T-helper 17 cell (primary cell): ENCODE data around the gene LRRC4C. TPM values are rescaled to one million over a fixed set of nuclear protein-coding genes. Genes with fewer than 3 reads are reported as not detected.

ENCODE experiments used
- ATAC-seq: fragments of 150-1000 bp; cut with Tn5 transposase; 2 replicates; pipeline ENCODE4 v1.10.0; 2021; ENCODE audit warnings: mild to moderate bottlenecking, moderate library complexity
- DNase-seq, 3 donors: peaks; one replicate each; pipeline versions ENCODE4 v3.0.0 to v3.0.0-alpha.2; 2020 to 2021
- H3K9me3 ChIP-seq: one replicate; pipeline ENCODE4 v1.7.0; 2013; ENCODE audit warnings: low read length, mild to moderate bottlenecking; ENCODE audit not compliant: control insufficient read depth, poor library complexity, severe bottlenecking
- H3K27ac Mint-ChIP-seq: one replicate; pipeline ENCODE4 v1.8.0; 2022; ENCODE audit warnings: mild to moderate bottlenecking, moderate library complexity, mixed read lengths
- H3K27me3 Mint-ChIP-seq: one replicate; pipeline ENCODE4 v1.8.0; 2022; ENCODE audit warnings: mixed read lengths
- H3K36me3 Mint-ChIP-seq: one replicate; pipeline ENCODE4 v1.8.0; 2022; ENCODE audit warnings: low read depth, mixed read lengths
- H3K4me1 Mint-ChIP-seq: one replicate; pipeline ENCODE4 v1.8.0; 2022; ENCODE audit warnings: mild to moderate bottlenecking, mixed read lengths
- H3K4me3 Mint-ChIP-seq: one replicate; pipeline ENCODE4 v1.8.0; 2022; ENCODE audit warnings: mild to moderate bottlenecking, moderate library complexity, mixed read lengths
- total RNA-seq, 4 donors: library from RNA in 2 of 4; stranded (reverse) in 2 of 4; gene quantifications; one replicate each; pipeline ENCODE4 v1.2.3 and lab custom pipeline; 2022 to 2026

The LRRC4C gene
- total RNA-seq, 2 donors from 2014 or later, result not detected

- DNase-seq, result no peak
- Mint-ChIP-seq H3K4me1 (no peaks in the 10 kb centered on the region), H3K27me3 (no peaks in the 10 kb centered on the region), H3K4me3 (no peak overlapping the region), H3K27ac (no peak overlapping the region), H3K36me3 (no peaks in the 10 kb centered on the region)
- H3K9me3 ChIP-seq, result no peaks in the 10 kb centered on the region
- ATAC-seq, result no peak
Measured at GRCh38 chr11:41254966-41255365, 204.5 kb downstream of the LRRC4C start.

- H3K27ac Mint-ChIP-seq, result no peak overlapping the region
- H3K4me1 Mint-ChIP-seq, result no peaks in the 10 kb centered on the region
- DNase-seq (no peak), ATAC-seq (no peak)
- no peaks in the 10 kb centered on the region for H3K36me3 Mint-ChIP-seq
- H3K9me3 ChIP-seq, result no peaks in the 10 kb centered on the region
- H3K27me3 Mint-ChIP-seq, result no peaks in the 10 kb centered on the region
- no peak overlapping the region for H3K4me3 Mint-ChIP-seq
Measured at GRCh38 chr11:41250408-41250935, 209.0 kb downstream of the LRRC4C start.

GRCh38 chr11:41247621-41248020, 211.8 kb downstream of the LRRC4C start:
- Mint-ChIP-seq H3K27me3 (no peaks in the 10 kb centered on the region), H3K4me1 (no peaks in the 10 kb centered on the region), H3K27ac (no peak overlapping the region), H3K36me3 (no peaks in the 10 kb centered on the region), H3K4me3 (no peak overlapping the region)
- ATAC-seq (no peak), DNase-seq (no peak)
- no peaks in the 10 kb centered on the region for H3K9me3 ChIP-seq

GRCh38 chr11:41246399-41246745, 213.1 kb downstream of the LRRC4C start:
- no peaks in the 10 kb centered on the region for H3K36me3 Mint-ChIP-seq
- no peak for DNase-seq
- no peaks in the 10 kb centered on the region for H3K27me3 Mint-ChIP-seq
- H3K27ac Mint-ChIP-seq, result no peak overlapping the region
- ATAC-seq, result no peak
- H3K4me3 Mint-ChIP-seq, result no peak overlapping the region
- no peaks in the 10 kb centered on the region for H3K9me3 ChIP-seq
- no peaks in the 10 kb centered on the region for H3K4me1 Mint-ChIP-seq

GRCh38 chr11:41245704-41246398, 213.6 kb downstream of the LRRC4C start:
- no peak for DNase-seq

GRCh38 chr11:41245184-41245583, 214.3 kb downstream of the LRRC4C start:
- no peaks in the 10 kb centered on the region for H3K4me1 Mint-ChIP-seq
- no peaks in the 10 kb centered on the region for H3K36me3 Mint-ChIP-seq
- H3K9me3 ChIP-seq, result no peaks in the 10 kb centered on the region
- no peak overlapping the region for H3K4me3 Mint-ChIP-seq
- DNase-seq (no peak), ATAC-seq (no peak)
- H3K27ac Mint-ChIP-seq, result no peak overlapping the region
- H3K27me3 Mint-ChIP-seq, result no peaks in the 10 kb centered on the region

More at GRCh38 chr11:41245704-41246398, 213.6 kb downstream of the LRRC4C start:
- H3K4me3 Mint-ChIP-seq, result no peak overlapping the region
- no peak for ATAC-seq
- H3K36me3 Mint-ChIP-seq, result no peaks in the 10 kb centered on the region
- no peaks in the 10 kb centered on the region for H3K4me1 Mint-ChIP-seq
- H3K27me3 Mint-ChIP-seq, result no peaks in the 10 kb centered on the region
- no peaks in the 10 kb centered on the region for H3K9me3 ChIP-seq
- H3K27ac Mint-ChIP-seq, result no peak overlapping the region

GRCh38 chr11:41237382-41237781, 222.1 kb downstream of the LRRC4C start:
- DNase-seq, result no peak
- no peaks in the 10 kb centered on the region for H3K36me3 Mint-ChIP-seq

GRCh38 chr11:41235668-41236067, 223.8 kb downstream of the LRRC4C start:
- no peaks in the 10 kb centered on the region for H3K36me3 Mint-ChIP-seq
- H3K4me1 Mint-ChIP-seq, result no peaks in the 10 kb centered on the region
- ATAC-seq (no peak), DNase-seq (no peak)
- H3K27ac Mint-ChIP-seq, result no peak overlapping the region
- no peaks in the 10 kb centered on the region for H3K27me3 Mint-ChIP-seq
- H3K4me3 Mint-ChIP-seq, result no peak overlapping the region
- peaks cover 8% of the 10 kb centered on the region for H3K9me3 ChIP-seq

More at GRCh38 chr11:41237382-41237781, 222.1 kb downstream of the LRRC4C start:
- Mint-ChIP-seq H3K4me3 (no peak overlapping the region), H3K27ac (no peak overlapping the region), H3K27me3 (no peaks in the 10 kb centered on the region), H3K4me1 (no peaks in the 10 kb centered on the region)
- ATAC-seq, result no peak
- peaks cover 6% of the 10 kb centered on the region for H3K9me3 ChIP-seq

GRCh38 chr11:41225856-41226633, 233.4 kb downstream of the LRRC4C start:
- H3K9me3 ChIP-seq, result no peaks in the 10 kb centered on the region
- no peaks in the 10 kb centered on the region for H3K27me3 Mint-ChIP-seq
- H3K4me3 Mint-ChIP-seq, result no peak overlapping the region
- ATAC-seq (no peak), DNase-seq (no peak)
- no peaks in the 10 kb centered on the region for H3K36me3 Mint-ChIP-seq
- H3K4me1 Mint-ChIP-seq, result no peaks in the 10 kb centered on the region
- no peak overlapping the region for H3K27ac Mint-ChIP-seq

GRCh38 chr11:41222236-41222635, 237.2 kb downstream of the LRRC4C start:
- H3K9me3 ChIP-seq, result no peaks in the 10 kb centered on the region
- ATAC-seq, result no peak
- Mint-ChIP-seq H3K27ac (no peak overlapping the region), H3K36me3 (no peaks in the 10 kb centered on the region), H3K4me1 (no peaks in the 10 kb centered on the region), H3K27me3 (no peaks in the 10 kb centered on the region), H3K4me3 (no peak overlapping the region)
- no peak for DNase-seq

- DNase-seq, result no peak
- ATAC-seq, result no peak
- peaks cover 3% of the 10 kb centered on the region for H3K9me3 ChIP-seq
- no peaks in the 10 kb centered on the region for H3K36me3 Mint-ChIP-seq
- H3K27me3 Mint-ChIP-seq, result no peaks in the 10 kb centered on the region
- H3K27ac Mint-ChIP-seq, result no peak overlapping the region
- H3K4me1 Mint-ChIP-seq, result no peaks in the 10 kb centered on the region
- no peak overlapping the region for H3K4me3 Mint-ChIP-seq
Measured at GRCh38 chr11:41206388-41206787, 253.1 kb downstream of the LRRC4C start.

- Mint-ChIP-seq H3K27me3 (no peaks in the 10 kb centered on the region), H3K4me3 (no peak overlapping the region), H3K4me1 (no peaks in the 10 kb centered on the region), H3K36me3 (no peaks in the 10 kb centered on the region), H3K27ac (no peak overlapping the region)
- DNase-seq (no peak), ATAC-seq (no peak)
- peaks cover 3% of the 10 kb centered on the region for H3K9me3 ChIP-seq
Measured at GRCh38 chr11:41201156-41201555, 258.3 kb downstream of the LRRC4C start.

GRCh38 chr11:41190437-41191082, 268.9 kb downstream of the LRRC4C start:
- DNase-seq, result no peak
- no peak overlapping the region for H3K4me3 Mint-ChIP-seq
- H3K4me1 Mint-ChIP-seq, result no peaks in the 10 kb centered on the region
- H3K27me3 Mint-ChIP-seq, result no peaks in the 10 kb centered on the region
- no peak overlapping the region for H3K27ac Mint-ChIP-seq
- ATAC-seq, result no peak
- H3K36me3 Mint-ChIP-seq, result no peaks in the 10 kb centered on the region
- H3K9me3 ChIP-seq, result no peaks in the 10 kb centered on the region
